GM19025 (cell line): Measurements from ENCODE around the gene UACA.
"Not testable (repeated sequence)": the region's sequence is repeated elsewhere in the genome, so short reads cannot be mapped to it uniquely, and the experiment has no call there.

ENCODE experiments used
- ATAC-seq: cut with Tn5 transposase; IDR thresholded peaks from one replicate; pipeline ENCODE4 v1.9.1; 2021; ENCODE audit warnings: mild to moderate bottlenecking, low read depth, moderate library complexity; ENCODE audit not compliant: unreplicated experiment

The UACA gene

DNA sequence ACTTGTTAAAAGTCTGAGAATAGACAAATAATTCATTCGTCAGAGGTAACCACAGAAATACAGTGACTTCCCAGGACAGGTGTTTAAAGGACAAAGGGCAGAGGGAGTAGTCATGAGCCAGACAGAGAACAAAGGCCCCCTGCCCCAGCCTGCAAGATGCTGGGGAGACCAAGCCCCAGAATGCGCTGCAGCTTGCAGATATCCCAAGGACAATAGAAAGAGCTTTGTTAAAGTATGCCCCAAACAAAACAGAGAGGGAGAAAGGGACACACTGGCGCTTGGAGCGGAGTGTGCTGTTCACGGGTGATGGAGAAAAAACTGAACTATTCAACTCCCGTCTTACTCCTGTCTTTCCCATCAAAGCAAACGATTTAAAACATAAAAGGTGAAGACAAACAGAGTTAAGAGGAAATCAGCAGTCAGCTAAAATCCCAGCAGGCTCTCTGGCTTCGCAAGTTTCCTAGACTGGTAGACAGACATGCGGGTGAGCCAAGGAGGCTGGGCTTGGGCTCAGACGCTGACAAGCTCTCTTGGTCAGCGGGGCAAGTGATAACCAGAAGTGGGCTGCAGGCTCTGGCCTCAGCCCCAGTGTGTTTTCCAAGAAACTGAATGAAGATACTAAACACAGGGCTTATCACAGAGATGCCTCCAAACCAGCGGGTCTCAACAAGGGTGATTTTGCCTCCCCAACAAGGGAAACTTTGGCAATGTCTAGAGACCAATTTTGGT lies 130.1 kb downstream of the UACA start:
- ATAC-seq: no peak

DNA sequence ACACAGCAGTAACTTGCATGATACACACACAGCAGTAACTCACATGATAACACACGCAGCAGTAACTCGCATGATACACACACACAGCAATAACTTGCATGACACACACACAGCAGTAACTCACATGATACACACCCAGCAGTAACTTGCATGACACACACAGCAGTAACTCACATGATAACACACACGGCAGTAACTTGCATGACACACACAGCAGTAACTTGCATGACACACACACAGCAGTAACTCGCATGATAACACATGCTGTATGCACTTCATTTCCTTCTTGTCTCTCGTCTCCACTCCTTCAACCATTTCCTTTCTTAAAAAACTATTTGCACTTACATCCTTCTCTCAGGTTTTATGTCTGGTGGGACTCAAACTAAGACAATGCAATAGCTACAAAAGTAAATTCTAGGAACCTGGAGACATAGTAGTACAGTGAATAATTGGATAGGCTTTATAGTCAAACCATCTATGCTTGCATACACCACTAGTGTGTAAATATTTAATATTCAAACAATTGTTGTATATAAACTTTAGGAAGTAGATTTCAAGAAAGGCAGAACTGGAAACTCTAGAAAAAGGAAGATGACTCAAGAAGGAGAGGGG lies 130.8 kb downstream of the UACA start:
- ATAC-seq: no peak

DNA sequence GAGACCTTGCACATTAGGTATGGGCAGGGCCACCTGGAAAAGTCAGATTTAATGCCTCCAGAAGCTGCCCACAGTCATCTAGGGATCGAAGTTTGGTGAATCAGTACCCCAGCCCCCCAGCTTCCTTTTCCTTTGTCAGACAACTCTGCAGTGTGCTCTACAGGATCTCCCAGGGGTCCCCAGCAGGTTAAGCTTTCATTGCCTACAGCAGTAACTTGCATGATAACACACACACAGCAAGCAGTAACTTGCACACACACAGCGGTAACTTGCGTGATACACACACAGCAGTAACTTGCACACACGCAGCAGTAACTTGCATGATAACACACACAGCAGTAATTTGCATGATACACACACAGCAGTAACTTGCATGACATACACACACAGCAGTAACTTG lies 131.3 kb downstream of the UACA start:
- no peak for ATAC-seq

DNA sequence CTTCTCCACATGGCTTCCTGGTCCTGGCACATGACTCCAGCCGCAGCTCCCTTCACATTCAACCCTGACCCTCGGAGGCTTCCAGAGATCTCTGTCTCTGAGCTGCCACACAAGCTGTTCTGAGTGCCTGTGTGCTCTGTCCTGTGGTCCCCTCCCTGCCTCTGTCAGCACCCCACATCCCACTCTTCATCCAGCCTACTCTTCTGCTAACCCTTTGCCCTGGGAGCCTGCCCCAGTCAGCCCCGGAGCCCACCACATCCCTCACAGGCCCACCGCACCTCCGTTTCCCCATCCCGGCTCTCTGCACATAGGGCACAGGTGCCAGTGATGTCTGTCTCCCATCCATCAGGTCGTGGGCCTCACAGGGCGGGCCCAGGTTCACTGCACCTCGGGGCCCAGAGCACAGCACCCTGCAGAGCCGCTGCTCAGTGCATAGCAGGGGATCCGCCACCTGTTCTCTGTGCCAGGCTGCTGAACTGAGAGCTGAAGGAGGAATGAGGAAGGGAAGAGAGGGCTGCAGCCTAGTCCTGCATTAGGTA lies 133.6 kb downstream of the UACA start:
- ATAC-seq: no peak

DNA sequence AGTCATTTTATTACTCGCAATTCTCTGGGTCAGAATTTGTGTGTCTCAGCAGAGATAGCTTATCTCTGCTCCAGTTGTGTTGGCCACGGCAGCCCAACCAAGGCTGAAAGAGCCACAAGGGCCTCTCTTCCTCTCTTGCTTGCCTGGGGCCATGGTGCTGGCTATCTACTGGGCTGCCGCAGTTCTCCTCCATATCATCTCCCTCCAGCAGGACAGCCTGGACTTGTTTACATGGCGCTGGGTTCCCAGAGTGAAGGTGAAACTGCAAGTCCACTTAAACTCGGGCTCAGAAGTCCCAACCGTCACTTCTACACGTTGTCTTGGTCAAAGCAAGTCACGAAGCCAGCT lies 134.8 kb downstream of the UACA start:
- ATAC-seq: no peak

DNA sequence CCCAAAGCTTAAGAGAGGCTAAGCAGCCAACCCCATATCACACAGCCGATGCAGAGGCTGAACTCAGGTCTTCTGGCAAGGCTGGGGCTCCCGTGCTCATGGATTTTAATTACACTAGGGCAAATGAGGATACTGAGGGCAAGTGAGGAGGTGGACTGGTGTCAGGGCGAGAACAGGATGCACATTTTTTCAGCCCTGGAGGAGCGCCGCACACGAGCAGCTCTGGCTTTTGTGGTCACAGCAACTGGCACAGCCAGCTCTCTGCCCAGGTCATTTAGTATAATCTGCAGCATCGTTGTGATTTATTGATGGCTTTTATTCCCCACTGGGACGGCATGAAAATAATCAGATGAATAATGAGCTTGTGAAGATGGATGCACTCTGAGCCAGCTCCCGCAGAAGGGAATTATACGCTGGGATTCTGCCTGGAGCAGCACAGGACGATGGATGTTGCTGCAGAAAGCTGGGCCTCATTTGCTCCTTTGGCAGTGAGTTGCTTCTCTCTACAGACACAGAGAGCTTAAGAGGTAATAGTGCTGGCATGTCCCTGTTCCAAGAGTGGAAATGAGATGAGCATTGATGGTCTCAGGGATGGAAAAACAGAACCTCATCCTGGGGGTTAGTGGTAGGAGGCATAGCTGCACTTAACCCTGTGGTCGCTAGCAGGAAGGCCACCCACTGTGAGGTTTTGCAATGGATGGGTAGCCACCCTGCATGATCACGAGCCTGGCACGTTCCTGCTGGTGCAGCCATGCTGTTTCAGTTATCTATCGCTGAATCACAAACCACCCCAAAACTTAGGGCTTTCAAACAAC lies 135.4 kb downstream of the UACA start:
- ATAC-seq: no peak

DNA sequence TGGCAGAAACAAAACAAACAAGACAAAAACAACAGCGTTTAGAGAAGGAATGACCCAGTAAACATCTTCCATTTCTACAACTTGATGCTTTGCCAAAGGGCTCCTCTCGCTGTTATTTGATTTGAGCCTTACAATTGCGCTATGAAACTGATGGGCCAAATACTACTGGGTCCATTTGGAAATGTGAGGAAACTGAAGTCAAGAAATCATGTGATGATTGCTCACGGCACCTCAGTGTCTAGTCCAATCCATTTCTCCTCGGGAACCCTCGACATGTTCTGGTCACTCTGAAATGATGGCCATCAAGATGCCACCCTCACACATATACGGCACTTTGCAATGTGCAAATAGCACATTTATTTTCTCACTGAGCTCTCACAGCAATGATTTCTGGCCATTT lies 136.0 kb downstream of the UACA start:
- no peak for ATAC-seq

DNA sequence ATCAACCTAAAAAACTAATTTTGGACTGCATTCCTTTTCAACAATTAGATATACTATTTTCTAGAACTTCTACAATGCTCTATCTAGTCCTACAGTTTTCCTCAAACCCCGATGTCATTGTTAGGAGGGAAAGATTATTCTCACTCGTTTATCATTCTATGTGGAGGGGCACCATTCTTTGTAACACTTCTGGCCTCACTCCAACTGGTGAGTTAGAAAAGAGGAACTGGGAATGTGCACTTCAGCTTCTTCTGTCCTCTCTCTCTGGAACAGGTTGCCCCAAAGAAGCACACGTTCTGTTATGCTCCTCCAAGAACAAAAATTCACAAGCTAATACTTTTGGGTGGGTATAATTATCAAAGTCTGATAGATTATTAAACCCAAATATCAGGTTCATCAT lies 137.9 kb downstream of the UACA start:
- ATAC-seq: no peak

DNA sequence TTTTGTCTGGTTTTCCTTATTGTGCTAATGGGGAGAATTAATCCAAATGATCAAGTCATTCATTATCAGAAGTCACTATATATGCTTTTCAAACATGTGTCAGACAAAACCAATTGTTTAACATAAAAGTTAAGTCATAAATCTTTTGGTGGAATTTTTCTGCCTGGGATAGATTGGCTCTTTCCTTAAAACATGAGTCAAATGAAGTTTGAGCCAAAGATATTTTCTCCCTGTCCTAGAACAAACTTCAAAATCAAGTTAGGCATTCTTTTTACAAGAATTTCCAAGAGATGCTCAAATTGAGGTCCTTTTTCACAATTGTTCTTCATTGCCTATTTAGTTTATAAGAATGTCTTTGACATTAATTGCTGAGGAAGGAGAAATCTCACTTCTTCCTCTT lies 138.3 kb downstream of the UACA start:
- no peak for ATAC-seq

DNA sequence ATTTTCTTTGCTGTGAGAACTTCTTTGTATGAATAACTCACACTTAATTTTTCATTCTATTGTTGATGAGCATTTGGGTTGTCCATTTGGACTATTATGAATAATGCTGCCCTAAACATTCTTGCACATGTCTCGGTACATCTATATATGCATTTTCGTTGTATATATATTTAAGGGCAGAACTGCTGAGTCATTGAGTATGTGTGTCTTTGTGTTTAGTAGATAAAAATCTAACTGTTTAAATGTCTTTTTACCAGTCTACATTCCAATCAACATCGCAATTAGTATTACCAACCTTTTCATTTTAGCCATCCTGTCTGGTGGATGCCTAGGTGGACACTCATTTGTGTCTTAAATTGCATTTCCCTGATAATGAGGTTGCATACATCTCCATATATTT lies 144.4 kb downstream of the UACA start:
- no peak for ATAC-seq

DNA sequence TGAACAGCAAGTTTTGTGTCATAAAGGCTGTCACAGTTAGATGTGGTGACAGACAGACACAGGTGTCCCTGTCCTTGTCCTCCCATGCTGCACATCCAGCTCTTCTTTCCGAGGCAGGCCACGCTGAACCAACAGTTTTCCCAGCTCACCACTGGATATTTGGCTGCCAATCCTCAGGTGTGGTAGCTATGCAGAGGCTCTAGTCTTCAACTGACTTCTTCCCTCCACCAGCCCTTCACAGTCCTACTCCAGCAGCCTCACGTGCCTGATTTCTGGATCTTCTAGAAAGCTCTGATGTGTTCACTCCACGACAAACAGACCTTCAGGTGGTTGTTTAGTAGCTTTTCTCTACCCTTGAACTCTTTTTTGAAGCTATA lies 145.5 kb downstream of the UACA start:
- ATAC-seq: no peak

DNA sequence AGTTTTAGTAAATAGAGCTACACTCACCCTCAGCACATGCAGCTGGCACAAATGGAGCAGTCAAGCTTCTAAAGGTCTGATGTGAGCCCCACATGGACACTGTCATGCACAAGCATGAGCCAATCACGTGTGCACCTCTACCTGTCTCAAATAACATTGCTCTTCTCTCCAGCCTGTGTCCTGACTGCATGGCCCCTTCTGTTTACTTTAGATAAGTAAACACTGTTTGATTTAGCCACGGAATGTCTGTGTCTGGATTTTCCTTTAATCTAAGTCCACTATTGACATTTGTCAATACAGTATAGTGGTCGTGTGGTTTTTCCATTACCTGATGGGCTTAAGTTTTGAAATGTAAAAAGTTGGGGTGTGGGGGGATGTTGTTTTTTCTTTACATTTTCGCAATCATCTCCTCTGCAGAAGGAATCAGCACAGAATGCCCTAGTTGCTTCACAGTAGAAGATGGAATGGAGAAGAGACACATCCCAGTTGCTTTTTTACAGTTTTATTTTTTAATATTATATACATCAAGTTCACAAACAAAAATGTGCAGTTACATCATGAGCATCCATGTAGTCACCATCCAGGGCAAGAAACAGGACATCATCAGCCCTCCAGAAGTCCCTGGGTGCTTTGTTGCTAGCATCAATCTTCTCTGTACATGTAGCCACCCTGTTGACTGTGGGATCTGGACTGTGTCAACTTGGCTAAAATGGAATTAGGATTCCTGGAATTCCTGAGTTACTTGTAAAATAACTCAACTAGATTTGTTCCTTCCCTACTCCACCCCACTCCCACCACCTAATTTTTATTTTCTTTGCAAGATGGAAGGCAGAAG lies 146.1 kb downstream of the UACA start:
- no peak for ATAC-seq

DNA sequence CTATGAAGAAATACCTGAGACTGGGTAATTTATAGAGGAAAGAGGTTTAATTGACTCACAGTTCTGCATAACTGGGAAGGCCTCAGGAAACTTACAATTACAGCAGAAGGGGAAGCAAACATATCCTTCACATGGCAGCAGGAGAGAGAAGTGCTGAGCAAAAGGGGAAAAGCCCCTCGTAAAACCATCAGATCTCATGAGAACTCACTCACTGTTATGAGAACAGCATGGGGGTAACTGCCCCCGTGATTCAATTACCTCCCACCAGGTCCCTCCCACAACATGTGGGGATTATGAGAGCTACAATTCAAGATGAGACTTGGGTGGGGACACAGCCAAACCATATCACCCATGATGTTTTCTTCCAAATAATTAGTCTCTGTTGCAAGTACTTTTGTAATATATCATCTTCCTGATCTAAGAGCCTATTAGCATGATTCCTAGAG lies 147.0 kb downstream of the UACA start:
- ATAC-seq: not testable (repeated sequence)

DNA sequence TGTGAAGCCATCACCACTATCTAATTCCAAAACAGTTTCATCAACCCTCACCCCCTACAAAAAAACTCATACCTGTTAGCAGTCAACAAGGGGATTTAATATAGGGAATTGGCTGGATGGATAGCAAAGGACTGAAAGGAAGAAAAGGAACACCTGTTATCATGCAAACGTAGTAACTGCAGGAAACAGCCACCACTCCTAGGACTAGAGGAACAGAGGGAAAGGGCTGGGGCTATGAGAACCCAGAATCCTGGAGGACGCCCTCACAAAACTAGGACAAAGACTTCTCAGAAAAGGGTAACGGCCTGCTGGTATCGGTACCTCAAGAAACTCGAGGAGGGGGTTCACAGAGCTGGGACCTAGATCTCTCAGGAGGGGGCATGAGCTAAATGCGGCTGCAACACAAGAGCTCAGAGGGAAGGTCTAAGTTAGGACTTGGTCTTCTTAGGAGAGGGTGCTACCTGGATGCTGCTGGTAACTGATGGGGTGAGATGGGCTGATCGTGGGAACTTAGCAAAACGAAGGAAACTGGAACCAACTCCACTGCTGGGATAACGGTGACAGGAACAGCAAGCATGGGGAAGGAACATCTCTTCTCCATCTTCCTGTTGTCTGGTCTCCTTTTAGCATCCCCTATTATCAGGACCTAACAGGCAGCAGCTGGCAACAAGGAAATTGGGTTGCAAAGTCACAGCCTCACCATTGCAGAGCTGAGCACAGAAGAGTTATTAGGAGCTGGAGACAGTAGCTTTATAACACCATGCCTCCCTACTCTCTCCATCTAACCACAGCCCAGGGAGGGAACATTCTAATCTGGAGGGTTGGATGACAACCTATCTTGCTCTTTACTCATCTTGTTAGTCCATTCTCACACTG lies 147.7 kb downstream of the UACA start:
- no peak for ATAC-seq

DNA sequence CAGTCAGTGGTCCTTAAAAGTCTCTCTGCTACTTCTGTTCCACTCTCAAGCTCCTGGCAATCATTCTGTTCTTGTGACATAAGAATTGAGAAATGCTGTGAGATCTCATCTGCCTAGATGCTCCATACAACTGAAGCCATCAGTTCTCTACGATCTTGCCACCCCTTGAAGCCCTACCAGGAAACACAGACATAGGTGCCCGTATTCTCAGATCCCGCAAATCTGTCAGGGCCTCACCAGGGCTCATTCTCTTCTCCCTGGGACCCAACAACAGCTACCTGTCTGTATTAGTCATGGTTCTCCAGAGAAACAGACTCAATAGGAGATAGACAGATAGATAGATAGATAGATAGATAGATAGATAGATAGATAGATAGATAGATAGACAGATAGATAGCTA lies 149.1 kb downstream of the UACA start:
- no peak for ATAC-seq

DNA sequence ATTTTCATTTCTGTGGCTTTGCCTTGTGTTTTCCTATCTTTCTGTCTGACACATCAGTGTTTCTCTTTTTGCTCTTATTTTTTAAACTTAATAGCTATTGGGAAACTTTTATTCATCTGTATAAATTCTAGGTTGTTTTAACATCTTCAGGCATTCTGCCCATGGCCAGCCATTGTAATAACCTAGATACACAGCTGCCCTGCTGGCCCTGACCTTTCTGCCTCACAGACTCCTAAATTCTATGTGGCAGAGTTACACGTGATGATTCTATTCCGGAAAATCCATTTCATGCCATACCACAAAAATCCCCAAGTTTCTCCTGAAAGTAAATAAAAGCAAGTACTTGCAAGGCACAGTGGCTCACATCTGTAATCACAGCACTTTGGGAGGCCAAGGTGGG lies 150.1 kb downstream of the UACA start:
- no peak for ATAC-seq

DNA sequence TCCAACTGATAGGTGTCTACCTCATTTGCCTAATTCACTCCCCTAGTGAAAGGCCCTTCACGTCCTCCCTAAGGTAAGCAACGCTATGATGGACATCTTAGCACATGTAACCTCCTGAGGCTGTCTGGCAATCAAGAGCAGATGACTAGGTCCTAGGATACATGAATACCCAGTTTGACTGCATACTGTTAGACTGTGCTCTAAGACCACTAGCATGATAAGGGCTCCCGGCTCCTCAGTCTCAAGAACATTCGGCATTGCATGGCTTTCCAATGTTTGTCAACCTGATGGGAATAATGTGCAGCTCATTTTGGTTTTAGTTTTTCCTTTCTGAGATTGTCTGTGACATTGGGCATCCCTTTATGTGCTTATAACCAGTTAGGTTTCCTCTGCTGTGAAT lies 152.1 kb downstream of the UACA start:
- no peak for ATAC-seq

DNA sequence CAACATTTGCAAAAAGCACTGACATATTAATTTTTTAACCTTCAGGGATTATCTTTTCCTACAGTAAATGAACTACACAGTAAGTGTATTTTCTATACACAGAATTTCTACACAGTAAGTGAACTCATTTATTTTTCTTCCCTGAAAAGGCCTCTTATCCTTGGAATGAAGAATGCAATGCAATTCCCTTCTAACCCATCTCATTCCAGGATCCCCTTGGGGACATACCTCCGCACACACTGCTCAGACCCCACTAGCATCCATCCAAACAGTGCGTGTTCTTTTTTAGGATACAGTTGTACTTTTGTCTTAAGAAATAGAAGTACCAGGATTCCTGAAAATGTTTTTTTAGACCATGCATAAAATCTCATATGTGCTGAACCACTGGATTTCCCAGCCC lies 152.8 kb downstream of the UACA start:
- no peak for ATAC-seq

DNA sequence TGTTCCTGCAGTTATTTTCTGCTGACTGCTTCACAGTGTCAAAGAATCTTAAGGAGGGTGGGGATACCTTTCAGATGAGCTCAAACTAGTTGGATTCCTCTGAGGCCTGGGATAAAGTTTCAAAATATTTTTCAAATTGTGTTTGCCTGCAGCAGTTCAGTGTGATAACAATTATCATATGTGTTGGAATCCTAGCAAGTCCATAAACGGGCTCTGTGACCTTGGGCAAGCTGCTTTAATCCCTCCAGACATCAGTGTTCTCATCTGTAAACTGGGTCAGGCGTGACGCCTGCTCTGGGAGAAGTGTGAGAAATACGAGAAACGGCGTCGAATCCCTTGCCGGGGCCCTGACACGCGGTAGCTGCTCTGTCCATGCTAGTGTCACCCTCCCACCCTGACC lies 153.5 kb downstream of the UACA start:
- ATAC-seq: no peak

DNA sequence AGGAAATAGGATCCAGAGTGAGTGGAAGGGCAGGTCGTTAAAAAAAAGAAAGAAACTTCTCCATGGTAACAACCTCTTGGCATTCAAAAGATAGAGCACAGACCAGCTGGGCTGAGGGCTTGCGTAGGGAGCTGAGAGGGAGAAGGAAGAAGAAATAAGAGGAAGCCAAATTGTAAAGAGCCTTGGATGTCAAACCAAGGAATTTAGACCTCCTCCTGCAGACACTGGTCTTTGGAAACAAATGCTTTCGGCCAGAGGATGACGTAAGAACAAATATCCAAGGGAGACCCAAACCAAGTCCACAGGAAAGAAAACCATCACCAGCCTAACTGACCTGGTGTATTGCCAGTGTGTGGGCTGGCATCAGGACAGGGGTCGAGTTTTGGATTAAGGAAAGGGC lies 155.2 kb downstream of the UACA start:
- ATAC-seq: no peak
